Ascending aorta (tissue), 2 donors: Measurements from ENCODE around the gene LCOR. TPM values are rescaled to one million over a fixed set of nuclear protein-coding genes. Genes with fewer than 3 reads are reported as not detected.

ENCODE experiments used
- DNase-seq, 2 donors: peaks; one replicate each; pipeline ENCODE4 v3.0.0-alpha.2; 2019; ENCODE audit warnings: low spot score in 2 of 2
- H3K27ac ChIP-seq, 2 donors: fragments of 200-600 bp; sonication (generic); one replicate each; pipeline ENCODE4 v1.5.1; 2016 to 2017; ENCODE audit warnings: mild to moderate bottlenecking in 1 of 2
- H3K27me3 ChIP-seq: fragments of 200-600 bp; sonication (generic); one replicate; pipeline ENCODE4 v1.5.1; 2017
- H3K36me3 ChIP-seq, 2 donors: fragments of 200-600 bp; sonication (generic); one replicate each; pipeline ENCODE4 v1.5.1; 2016
- H3K4me1 ChIP-seq, 2 donors: fragments of 200-600 bp; sonication (generic); one replicate each; pipeline ENCODE4 v1.5.1; 2016 to 2017; ENCODE audit warnings: mild to moderate bottlenecking in 1 of 2
- H3K4me3 ChIP-seq, 2 donors: fragments of 200-600 bp; sonication (generic); one replicate each; pipeline ENCODE4 v1.5.1; 2016 to 2017; ENCODE audit warnings: mild to moderate bottlenecking in 1 of 2
- H3K9me3 ChIP-seq, 2 donors: fragments of 200-600 bp; sonication (generic); one replicate each; pipeline ENCODE4 v1.5.1; 2016
- CTCF ChIP-seq, 3 experiments: fragments of 200-600 bp in 2 of 3; fragments of 450-650 bp in 1 of 3; sonication (generic) in 2 of 3; IDR thresholded peaks; one replicate each; pipeline ENCODE4 v1.5.1; 2016 to 2019; ENCODE audit warnings: antibody characterized with exemption in 3 of 3, mild to moderate bottlenecking in 1 of 3, moderate library complexity in 1 of 3
- intact Hi-C: fragments of 100-400 bp; cut with DNase I; formaldehyde crosslinking; loops from one replicate; pipeline ENCODE4 v1.15.1; 2023
- total RNA-seq: library from RNA; depleted of rRNA; stranded (reverse); fragments of >200 nt; gene quantifications from one replicate; pipeline ENCODE4 v1.1.0, GENCODE V29; 2016

The LCOR gene
- total RNA-seq, 1 donor from 2014 or later: 7.5 TPM

- Histone ChIP-seq H3K36me3 (no peaks in the 10 kb centered on the region), H3K27ac (no peak overlapping the region), H3K9me3 (no peaks in the 10 kb centered on the region), H3K27me3 (no peaks in the 10 kb centered on the region), H3K4me1 (peaks cover 0 to 3% of the 10 kb centered on the region in 2 donors), H3K4me3 (no peak overlapping the region)
- no peak for DNase-seq
- intact Hi-C loops: no loop called here
- TF ChIP-seq CTCF (IDR thresholded peaks at IDR 0.05): no peak
Measured at GRCh38 chr10:96878057-96878456, 46.0 kb downstream of the LCOR start.

GRCh38 chr10:96880575-96880974 is 48.5 kb downstream of the LCOR start:
- no peaks in the 10 kb centered on the region for H3K9me3 ChIP-seq
- no peaks in the 10 kb centered on the region for H3K36me3 ChIP-seq
- no peak for TF ChIP-seq CTCF (IDR thresholded peaks at IDR 0.05)
- no peak for DNase-seq
- no peaks in the 10 kb centered on the region for H3K27me3 ChIP-seq
- peaks cover 0 to 3% of the 10 kb centered on the region in 2 donors for H3K4me1 ChIP-seq
- no peak overlapping the region for H3K27ac ChIP-seq
- intact Hi-C loops: no loop called here
- H3K4me3 ChIP-seq: no peak overlapping the region

GRCh38 chr10:96889415-96890171 is 57.5 kb downstream of the LCOR start:
- intact Hi-C loops: no loop called here
- no peak overlapping the region for H3K4me3 ChIP-seq
- H3K4me1 ChIP-seq: no peaks in the 10 kb centered on the region
- no peak for DNase-seq
- no peaks in the 10 kb centered on the region for H3K27me3 ChIP-seq
- peaks cover 0 to 2% of the 10 kb centered on the region in 2 donors for H3K36me3 ChIP-seq
- H3K9me3 ChIP-seq: no peaks in the 10 kb centered on the region
- TF ChIP-seq CTCF (IDR thresholded peaks at IDR 0.05): no peak
- H3K27ac ChIP-seq: no peak overlapping the region

- Histone ChIP-seq H3K36me3 (peaks cover 0 to 2% of the 10 kb centered on the region in 2 donors), H3K27me3 (no peaks in the 10 kb centered on the region), H3K4me1 (no peaks in the 10 kb centered on the region), H3K27ac (no peak overlapping the region), H3K4me3 (no peak overlapping the region), H3K9me3 (no peaks in the 10 kb centered on the region)
- TF ChIP-seq CTCF (IDR thresholded peaks at IDR 0.05): no peak
- intact Hi-C loops: no loop called here
- DNase-seq: no peak
Measured at GRCh38 chr10:96890172-96890513, 58.0 kb downstream of the LCOR start.

GRCh38 chr10:96890580-96890979 is 58.5 kb downstream of the LCOR start:
- H3K9me3 ChIP-seq: no peaks in the 10 kb centered on the region
- DNase-seq: no peak
- no peak overlapping the region for H3K27ac ChIP-seq
- H3K36me3 ChIP-seq: peaks cover 0 to 2% of the 10 kb centered on the region in 2 donors
- TF ChIP-seq CTCF (IDR thresholded peaks at IDR 0.05): no peak
- H3K4me3 ChIP-seq: no peak overlapping the region
- intact Hi-C loops: no loop called here
- no peaks in the 10 kb centered on the region for H3K27me3 ChIP-seq
- H3K4me1 ChIP-seq: no peaks in the 10 kb centered on the region
